Gastrocnemius medialis (tissue), 4 donors: Measurements from ENCODE around the gene LIN28B.

ENCODE experiments used
- CTCF ChIP-seq, 5 experiments: fragments of 450-650 bp in 3 of 5; fragments of 200-600 bp in 2 of 5; sonication (generic) in 2 of 5; IDR thresholded peaks in 4 of 5; conservative IDR thresholded peaks in 1 of 5; 1 replicate in 4 of 5; 2 replicates in 1 of 5; pipeline ENCODE4 v1.5.1; 2016 to 2019; ENCODE audit warnings: antibody characterized with exemption in 5 of 5, mild to moderate bottlenecking in 3 of 5, moderate library complexity in 3 of 5
- POLR2A ChIP-seq, 2 donors: fragments of 450-650 bp; IDR thresholded peaks; one replicate each; pipeline ENCODE4 v1.6.1; 2017; ENCODE audit warnings: antibody characterized with exemption in 2 of 2, mild to moderate bottlenecking in 2 of 2, moderate library complexity in 2 of 2

- no peak for TF ChIP-seq CTCF (IDR thresholded peaks at IDR 0.05 in 4 of 5, conservative IDR thresholded peaks at IDR 0.05 in 1 of 5)
- TF ChIP-seq POLR2A (IDR thresholded peaks at IDR 0.05), result no peak
These were observed 12.2 kb downstream of the LIN28B start for GRCh38 chr6:104969108-104969507.
